Rectal smooth muscle tissue (tissue), 1 donor: Measurements from ENCODE around the gene RMDN2.
"Not testable (repeated sequence)": the region's sequence is repeated elsewhere in the genome, so short reads cannot be mapped to it uniquely, and the experiment has no call there.

ENCODE experiments used
- H3K27ac ChIP-seq: one replicate; pipeline ENCODE4 v1.7.0; 2013; ENCODE audit warnings: low read depth, low read length, inconsistent platforms
- H3K27me3 ChIP-seq: one replicate; pipeline ENCODE4 v1.7.0; 2013; ENCODE audit warnings: low read length; ENCODE audit not compliant: control insufficient read depth, insufficient read depth
- H3K36me3 ChIP-seq: one replicate; pipeline ENCODE4 v1.7.0; 2013; ENCODE audit warnings: low read length; ENCODE audit not compliant: control insufficient read depth, insufficient read depth
- H3K4me1 ChIP-seq: one replicate; pipeline ENCODE4 v1.7.0; 2013; ENCODE audit warnings: low read length; ENCODE audit not compliant: control insufficient read depth, insufficient read depth
- H3K4me3 ChIP-seq: one replicate; pipeline ENCODE4 v1.7.0; 2013; ENCODE audit warnings: low read length
- H3K9ac ChIP-seq: one replicate; pipeline ENCODE4 v1.7.0; 2013; ENCODE audit warnings: low read length

The RMDN2 gene

GRCh38 chr2:37962740-37963121 lies 37.6 kb downstream of the RMDN2 start:
- not testable (repeated sequence) for H3K27ac ChIP-seq, H3K9ac ChIP-seq, H3K4me1 ChIP-seq, H3K4me3 ChIP-seq, H3K27me3 ChIP-seq, H3K36me3 ChIP-seq

DNA sequence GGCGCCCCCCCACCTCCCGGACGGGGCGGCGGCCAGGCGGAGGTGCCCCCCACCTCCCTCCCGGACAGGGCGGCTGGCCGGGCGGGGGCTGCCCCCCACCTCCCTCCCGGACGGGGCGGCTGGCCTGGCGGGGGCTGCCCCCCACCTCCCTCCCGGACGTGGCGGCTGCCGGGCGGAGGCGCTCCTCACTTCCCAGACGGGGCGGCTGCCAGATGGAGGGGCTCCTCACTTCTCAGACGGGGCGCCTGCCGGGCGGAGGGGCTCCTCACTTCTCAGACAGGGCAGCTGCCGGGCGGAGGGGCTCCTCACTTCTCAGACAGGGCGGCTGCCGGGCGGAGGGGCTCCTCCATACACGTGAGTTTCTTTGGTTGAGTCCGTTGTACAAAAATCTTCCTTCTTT lies 38.8 kb downstream of the RMDN2 start:
- H3K36me3 ChIP-seq, H3K4me1 ChIP-seq, H3K27me3 ChIP-seq, H3K9ac ChIP-seq, H3K27ac ChIP-seq, H3K4me3 ChIP-seq: not testable (repeated sequence)

DNA sequence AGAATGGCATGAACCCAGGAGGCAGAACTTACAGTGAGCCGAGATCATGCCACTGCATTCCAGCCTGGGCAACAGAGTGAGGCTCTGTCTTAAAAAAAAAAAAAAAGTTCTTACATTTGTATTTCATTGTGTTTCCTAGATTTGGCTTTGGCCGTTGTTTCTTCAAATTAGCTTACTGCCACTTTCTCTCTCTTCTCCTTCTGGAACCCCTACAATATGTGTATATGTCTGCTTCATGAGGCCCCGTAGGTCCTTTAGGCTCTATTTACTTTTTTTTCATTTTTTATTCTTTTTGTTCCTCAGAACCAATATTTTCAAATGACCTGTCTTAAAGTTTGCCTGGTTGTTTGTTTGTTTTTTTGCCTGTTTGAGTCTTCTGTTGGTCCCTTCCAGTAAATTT lies 41.2 kb downstream of the RMDN2 start:
- H3K27me3 ChIP-seq: no peaks in the 10 kb centered on the region
- H3K27ac ChIP-seq: no peak overlapping the region
- H3K4me1 ChIP-seq: no peaks in the 10 kb centered on the region
- no peak overlapping the region for H3K9ac ChIP-seq
- H3K36me3 ChIP-seq: no peaks in the 10 kb centered on the region
- H3K4me3 ChIP-seq: no peak overlapping the region

DNA sequence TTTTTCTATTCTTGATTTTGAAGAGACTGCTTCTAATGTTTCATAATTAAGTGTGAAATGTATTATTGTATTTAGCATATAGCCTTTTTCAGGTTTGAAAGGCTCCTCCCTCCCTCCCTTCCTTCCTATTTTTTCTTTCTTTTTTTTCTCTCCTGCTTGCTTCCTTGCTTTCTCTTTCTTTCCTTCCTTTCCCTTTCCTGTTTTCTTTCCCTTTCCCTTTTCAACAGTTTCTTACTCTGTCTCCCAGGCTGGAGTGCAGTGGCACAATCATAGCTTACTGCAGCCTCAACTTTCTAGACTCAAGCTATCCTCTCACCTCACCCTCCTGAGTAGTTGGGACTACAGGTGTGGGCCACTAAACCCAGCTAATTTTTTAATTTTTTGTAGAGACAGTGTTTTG lies 44.6 kb downstream of the RMDN2 start:
- Histone ChIP-seq H3K4me3 (no peak overlapping the region), H3K4me1 (no peaks in the 10 kb centered on the region), H3K36me3 (no peaks in the 10 kb centered on the region), H3K9ac (no peak overlapping the region), H3K27ac (no peak overlapping the region), H3K27me3 (no peaks in the 10 kb centered on the region)

GRCh38 chr2:37971971-37972370 lies 46.9 kb downstream of the RMDN2 start:
- Histone ChIP-seq H3K27ac (no peak overlapping the region), H3K9ac (no peak overlapping the region), H3K4me1 (no peaks in the 10 kb centered on the region), H3K27me3 (no peaks in the 10 kb centered on the region), H3K36me3 (no peaks in the 10 kb centered on the region), H3K4me3 (no peak overlapping the region)

- no peak overlapping the region for H3K27ac ChIP-seq
- no peaks in the 10 kb centered on the region for H3K27me3 ChIP-seq
- H3K36me3 ChIP-seq: no peaks in the 10 kb centered on the region
- no peak overlapping the region for H3K4me3 ChIP-seq
- H3K4me1 ChIP-seq: no peaks in the 10 kb centered on the region
- H3K9ac ChIP-seq: no peak overlapping the region
Measured at GRCh38 chr2:37973615-37974353, 48.7 kb downstream of the RMDN2 start.

- Histone ChIP-seq H3K9ac (no peak overlapping the region), H3K36me3 (no peaks in the 10 kb centered on the region), H3K4me1 (no peaks in the 10 kb centered on the region), H3K27me3 (no peaks in the 10 kb centered on the region), H3K4me3 (no peak overlapping the region), H3K27ac (no peak overlapping the region)
Measured at GRCh38 chr2:37975808-37976207, 50.7 kb downstream of the RMDN2 start.

GRCh38 chr2:37976411-37976810 lies 51.3 kb downstream of the RMDN2 start:
- Histone ChIP-seq H3K9ac (no peak overlapping the region), H3K36me3 (no peaks in the 10 kb centered on the region), H3K27me3 (no peaks in the 10 kb centered on the region), H3K27ac (no peak overlapping the region), H3K4me1 (no peaks in the 10 kb centered on the region), H3K4me3 (no peak overlapping the region)

- no peaks in the 10 kb centered on the region for H3K27me3 ChIP-seq
- peak overlapping the region; percentile 23 for H3K4me3 ChIP-seq
- no peaks in the 10 kb centered on the region for H3K4me1 ChIP-seq
- H3K36me3 ChIP-seq: no peaks in the 10 kb centered on the region
- no peak overlapping the region for H3K27ac ChIP-seq
- no peak overlapping the region for H3K9ac ChIP-seq
Measured at GRCh38 chr2:37982147-37982582, 57.1 kb downstream of the RMDN2 start.

DNA sequence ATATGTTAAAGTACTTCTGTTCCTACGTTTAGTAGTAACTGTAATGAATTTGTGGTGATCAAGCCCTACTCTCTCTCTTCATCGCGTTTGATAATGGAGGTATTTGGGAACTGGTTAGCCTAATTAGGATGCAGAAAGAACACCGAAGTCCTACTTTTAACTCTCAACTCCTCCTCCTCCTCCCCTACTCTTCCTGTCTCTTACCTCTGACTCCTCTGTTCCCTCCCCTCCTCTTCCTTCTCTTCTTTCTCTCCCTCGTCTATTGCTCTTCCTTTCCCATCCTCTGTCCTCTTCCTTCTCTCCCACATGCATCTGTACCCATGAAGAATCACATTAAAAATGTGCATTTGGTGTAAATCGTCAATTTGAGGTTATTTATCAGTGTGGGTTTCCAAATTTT lies 57.8 kb downstream of the RMDN2 start:
- H3K4me1 ChIP-seq: no peaks in the 10 kb centered on the region
- no peak overlapping the region for H3K4me3 ChIP-seq
- H3K27ac ChIP-seq: no peak overlapping the region
- no peaks in the 10 kb centered on the region for H3K36me3 ChIP-seq
- no peaks in the 10 kb centered on the region for H3K27me3 ChIP-seq
- no peak overlapping the region for H3K9ac ChIP-seq

DNA sequence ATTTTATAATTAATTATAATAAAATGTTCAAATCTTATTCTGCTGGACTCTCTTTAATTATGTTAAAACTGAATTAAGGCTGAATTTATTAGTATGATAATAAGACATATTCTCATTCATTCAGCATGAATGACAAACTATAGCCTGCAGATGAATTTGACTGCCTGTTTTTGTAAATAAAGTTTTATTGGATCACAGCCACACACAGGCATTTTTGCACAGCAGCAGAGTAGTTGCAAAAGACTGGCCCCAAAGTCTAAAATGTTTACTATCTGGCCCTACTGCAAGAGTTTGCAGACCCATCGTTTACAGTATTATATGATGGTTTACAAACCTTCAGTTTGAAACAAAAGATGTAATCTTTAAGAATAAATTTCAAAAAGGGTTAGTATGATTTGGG lies 58.6 kb downstream of the RMDN2 start:
- no peak overlapping the region for H3K4me3 ChIP-seq
- no peak overlapping the region for H3K9ac ChIP-seq
- no peak overlapping the region for H3K27ac ChIP-seq
- H3K27me3 ChIP-seq: no peaks in the 10 kb centered on the region
- H3K4me1 ChIP-seq: no peaks in the 10 kb centered on the region
- no peaks in the 10 kb centered on the region for H3K36me3 ChIP-seq

GRCh38 chr2:37984176-37984575 lies 59.1 kb downstream of the RMDN2 start:
- Histone ChIP-seq H3K27me3 (no peaks in the 10 kb centered on the region), H3K36me3 (no peaks in the 10 kb centered on the region), H3K27ac (no peak overlapping the region), H3K4me1 (no peaks in the 10 kb centered on the region), H3K9ac (no peak overlapping the region), H3K4me3 (no peak overlapping the region)

DNA sequence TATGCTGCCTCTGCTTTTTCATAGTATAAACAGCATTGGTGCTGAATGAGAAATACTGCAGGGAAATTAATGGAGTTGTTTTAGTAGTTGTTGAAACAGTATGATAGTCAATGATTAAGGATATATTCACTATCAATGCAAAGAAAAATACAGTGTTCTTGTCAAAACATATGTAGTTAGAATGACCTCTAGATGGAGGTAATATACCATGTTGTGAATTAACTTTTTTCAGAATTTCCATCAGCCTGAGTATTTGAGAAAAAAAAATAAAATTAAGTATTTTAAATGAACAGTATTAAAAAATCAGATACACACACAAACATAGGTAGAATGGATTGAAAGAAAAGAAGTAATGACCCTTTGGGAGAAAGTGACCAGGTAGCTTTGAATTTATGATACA lies 59.5 kb downstream of the RMDN2 start:
- Histone ChIP-seq H3K4me1 (no peaks in the 10 kb centered on the region), H3K36me3 (no peaks in the 10 kb centered on the region), H3K27me3 (no peaks in the 10 kb centered on the region), H3K4me3 (no peak overlapping the region), H3K27ac (no peak overlapping the region), H3K9ac (no peak overlapping the region)
